ENCODE measurements around the gene VEPH1. TPM values are rescaled to one million over a fixed set of nuclear protein-coding genes. Genes with fewer than 3 reads are reported as not detected.

VEPH1 gene
- total and polyA plus RNA-seq, 9 of the 15 experiments (the other 6 are each of a cell fraction or from before 2014, with no cell fraction given) = 4.5 to 15.6 (median 5.8) TPM

GRCh38 chr3:157279237-157279636 is 224.0 kb downstream of the VEPH1 start (continued):
- TF ChIP-seq ZBTB5 (IDR thresholded peaks at IDR 0.05) = no peak
- no peak for TF ChIP-seq REST (IDR thresholded peaks at IDR 0.05; ENCODE audit: borderline replicate concordance)
- TF ChIP-seq REST (CRISPR knock-in tag; IDR thresholded peaks at IDR 0.05; ENCODE audit: low read depth) = no peak
- TF ChIP-seq ZBTB17 (CRISPR knock-in tag; IDR thresholded peaks at IDR 0.05) = no peak
- peak; percentile 21; the same call in 1 of the 2 replicates for TF ChIP-seq CREM (IDR thresholded peaks at IDR 0.05; ENCODE audit: low read depth)
- TF ChIP-seq KDM5B (IDR thresholded peaks at IDR 0.05; ENCODE audit: insufficient replicate concordance, low read depth, low read length) = no peak
- no peak for TF ChIP-seq PRPF4 (IDR thresholded peaks at IDR 0.05; ENCODE audit: insufficient read depth, low read depth, low read length, poor library complexity, severe bottlenecking)
- TF ChIP-seq CREB3L1 (IDR thresholded peaks at IDR 0.05; ENCODE audit: borderline replicate concordance, low read depth) = no peak
- TF ChIP-seq NFIX (CRISPR knock-in tag; IDR thresholded peaks at IDR 0.05; ENCODE audit: low read depth) = no peak
- TF ChIP-seq THRAP3 (IDR thresholded peaks at IDR 0.05; ENCODE audit: borderline replicate concordance) = no peak
- TF ChIP-seq MAZ (CRISPR knock-in tag; conservative IDR thresholded peaks at IDR 0.05 in 1 of 2, IDR thresholded peaks at IDR 0.05 in 1 of 2) = no peak; a peak in 1 of 4 replicates
- no peak for TF ChIP-seq DLX4 (CRISPR knock-in tag; IDR thresholded peaks at IDR 0.05)
- no peak for TF ChIP-seq MIER1 (IDR thresholded peaks at IDR 0.05; ENCODE audit: low read depth)
- TF ChIP-seq L3MBTL2 (IDR thresholded peaks at IDR 0.05) = peak; percentile 70
- TF ChIP-seq ZFP91 (CRISPR knock-in tag; IDR thresholded peaks at IDR 0.05) = no peak
